GM21786 (cell line): ENCODE data around the gene USP22.
"Not testable (repeated sequence)": the region's sequence is repeated elsewhere in the genome, so short reads cannot be mapped to it uniquely, and the experiment has no call there.

Source experiments
- ATAC-seq: cut with Tn5 transposase; IDR thresholded peaks from one replicate; pipeline ENCODE4 v1.9.1; 2021; ENCODE audit not compliant: unreplicated experiment

The USP22 gene

GRCh38 chr17:20989991-20990855 is 52.6 kb downstream of the USP22 start:
- ATAC-seq = no peak

- ATAC-seq = no peak
Observed at GRCh38 chr17:20989481-20989880, 53.3 kb downstream of the USP22 start.

- ATAC-seq = no peak
Observed at GRCh38 chr17:20988896-20989295, 53.9 kb downstream of the USP22 start.

- ATAC-seq = no peak
Observed at GRCh38 chr17:20988001-20988636, 54.7 kb downstream of the USP22 start.

GRCh38 chr17:20987511-20987910 is 55.3 kb downstream of the USP22 start:
- ATAC-seq = no peak

GRCh38 chr17:20986767-20987510 is 55.9 kb downstream of the USP22 start:
- ATAC-seq = no peak

- no peak for ATAC-seq
Observed at GRCh38 chr17:20983359-20983637, 59.5 kb downstream of the USP22 start.

GRCh38 chr17:20982589-20983358 is 60.0 kb downstream of the USP22 start:
- no peak for ATAC-seq

GRCh38 chr17:20981046-20981920 is 61.5 kb downstream of the USP22 start:
- no peak for ATAC-seq

GRCh38 chr17:20979792-20980083 is 63.1 kb downstream of the USP22 start:
- no peak for ATAC-seq

- not testable (repeated sequence) for ATAC-seq
Observed at GRCh38 chr17:20979007-20979791, 63.6 kb downstream of the USP22 start.

- not testable (repeated sequence) for ATAC-seq
Observed at GRCh38 chr17:20977609-20978253, 65.1 kb downstream of the USP22 start.

- ATAC-seq = no peak
Observed at GRCh38 chr17:20975566-20975965, 67.2 kb downstream of the USP22 start.

- ATAC-seq = no peak
Observed at GRCh38 chr17:20970329-20970728, 72.5 kb downstream of the USP22 start.

GRCh38 chr17:20968913-20969616 is 73.7 kb downstream of the USP22 start:
- ATAC-seq = no peak

- no peak for ATAC-seq
Observed at GRCh38 chr17:20967776-20968175, 75.0 kb downstream of the USP22 start.

GRCh38 chr17:20966870-20967269 is 75.9 kb downstream of the USP22 start:
- ATAC-seq = no peak

GRCh38 chr17:20965492-20965891 is 77.3 kb downstream of the USP22 start:
- no peak for ATAC-seq

GRCh38 chr17:20961586-20961985 is 81.2 kb downstream of the USP22 start:
- no peak for ATAC-seq
